HCT116 (cell line): ENCODE results near the gene ABHD17B. TPM values are rescaled to one million over a fixed set of nuclear protein-coding genes. Genes with fewer than 3 reads are reported as not detected.

ENCODE experiments used
- ATAC-seq: fragments of 200-7000 bp; cut with Tn5 transposase; 2 replicates; pipeline ENCODE4 v1.9.1; 2020; ENCODE audit warnings: mild to moderate bottlenecking, moderate library complexity
- BruUV-seq: library from RNA; stranded (reverse); fragments of 400-500 nt; replicated peaks from 2 replicates; lab custom pipeline; 2021; lab: Mats Ljungman, UMichigan
- CTCF ChIA-PET: fragments of 300-600 bp; sonication (Branson Sonifier 250); formaldehyde crosslinking; loops from one replicate; lab custom pipeline; 2021; ENCODE audit warnings: antibody characterized with exemption; lab: Charles Lee
- POLR2A ChIA-PET: fragments of 300-600, 350-600 bp; sonication (Branson Sonifier 250); formaldehyde crosslinking; loops from one replicate; lab custom pipeline; 2021; ENCODE audit warnings: antibody characterized with exemption; lab: Charles Lee
- RAD21 ChIA-PET, 2 experiments: fragments of 300-600 bp; sonication (Branson Sonifier 250); formaldehyde crosslinking; loops; one replicate each; lab custom pipeline; 2023; ENCODE audit warnings: low total read pairs in 2 of 2; ENCODE audit not compliant: uncharacterized antibody in 2 of 2, unreplicated experiment in 2 of 2, low non-redundant PET in 1 of 2; lab: Charles Lee
- DNase-seq: peaks from one replicate; pipeline ENCODE4 v3.0.0-alpha.2; 2010; ENCODE audit warnings: low read depth, low spot score
- H2AFZ ChIP-seq: fragments of 200-600 bp; shearing (Covaris generic), sonication (generic); 2 replicates; pipeline ENCODE4 v1.6.1; 2017; ENCODE audit warnings: low read depth, mixed run types, mixed read lengths, antibody characterized with exemption, low read length; ENCODE audit not compliant: poor library complexity, severe bottlenecking
- H3K27ac ChIP-seq: 2 replicates; pipeline ENCODE4 v1.5.1; 2012; ENCODE audit warnings: low read depth, low read length
- H3K27me3 ChIP-seq: fragments of 200-600 bp; sonication (generic); 2 replicates; pipeline ENCODE4 v1.6.1; 2016; ENCODE audit warnings: mixed run types, low read length, mixed read lengths; ENCODE audit not compliant: insufficient read depth
- H3K36me3 ChIP-seq, 2 experiments: fragments of 200-500 bp in 1 of 2; fragments of 200-600 bp in 1 of 2; sonication (Bioruptor generic) in 1 of 2; sonication (generic) in 1 of 2; 2 replicates each; pipeline versions ENCODE4 v1.5.1 to v1.6.1; 2014 to 2016; ENCODE audit warnings: low read length in 2 of 2, inconsistent platforms in 1 of 2, mixed read lengths in 1 of 2, mixed run types in 1 of 2; ENCODE audit not compliant: insufficient read depth in 2 of 2, control insufficient read depth in 1 of 2
- H3K4me1 ChIP-seq, 2 experiments: fragments of 200-600 bp in 1 of 2; sonication (generic) in 1 of 2; 2 replicates each; pipeline versions ENCODE4 v1.5.1 to v1.6.1; 2012 to 2017; ENCODE audit warnings: low read length in 2 of 2, inconsistent platforms in 1 of 2, mild to moderate bottlenecking in 1 of 2, mixed read lengths in 1 of 2, mixed run types in 1 of 2, moderate library complexity in 1 of 2; ENCODE audit not compliant: insufficient read depth in 2 of 2, control insufficient read depth in 1 of 2
- H3K4me2 ChIP-seq: fragments of 200-600 bp; sonication (generic); 2 replicates; pipeline ENCODE4 v1.6.1; 2017; ENCODE audit warnings: mixed run types, low read length, mixed read lengths
- H3K4me3 ChIP-seq, 2 experiments: fragments of 200-600 bp in 1 of 2; sonication (generic) in 1 of 2; replicated peaks in 1 of 2; 2 replicates each; pipeline ENCODE4 v1.5.1; 2011 to 2016; ENCODE audit warnings: low read length in 2 of 2, control low read depth in 1 of 2, low read depth in 1 of 2, mild to moderate bottlenecking in 1 of 2, mixed read lengths in 1 of 2, mixed run types in 1 of 2
- H3K79me2 ChIP-seq: fragments of 200-600 bp; sonication (generic); 2 replicates; pipeline ENCODE4 v1.6.1; 2017; ENCODE audit warnings: mild to moderate bottlenecking, mixed run types, low read length, moderate library complexity, mixed read lengths; ENCODE audit not compliant: insufficient read depth
- H3K9ac ChIP-seq: fragments of 200-600 bp; sonication (generic); 2 replicates; pipeline ENCODE4 v1.6.1; 2016; ENCODE audit warnings: low read length, mixed read lengths
- H3K9me2 ChIP-seq: fragments of 200-600 bp; sonication (generic), shearing (Covaris generic); 2 replicates; pipeline ENCODE4 v1.6.1; 2017; ENCODE audit warnings: mixed run types, mild to moderate bottlenecking, moderate library complexity; ENCODE audit not compliant: insufficient read depth
- H3K9me3 ChIP-seq, 2 experiments: fragments of 200-500 bp in 1 of 2; fragments of 200-600 bp in 1 of 2; sonication (Bioruptor generic) in 1 of 2; sonication (generic) in 1 of 2; 2 replicates each; pipeline ENCODE4 v1.6.1; 2014 to 2017; ENCODE audit warnings: low read length in 2 of 2, mixed read lengths in 2 of 2, inconsistent platforms in 1 of 2, low read depth in 1 of 2, mild to moderate bottlenecking in 1 of 2, mixed run types in 1 of 2, moderate library complexity in 1 of 2; ENCODE audit not compliant: control insufficient read depth in 1 of 2, insufficient read depth in 1 of 2
- H4K20me1 ChIP-seq: fragments of 200-600 bp; sonication (generic), shearing (Covaris generic); 2 replicates; pipeline ENCODE4 v1.6.1; 2017; ENCODE audit warnings: mixed run types, mild to moderate bottlenecking, moderate library complexity; ENCODE audit not compliant: insufficient read depth
- EGR1 ChIP-seq: IDR thresholded peaks from 2 replicates; pipeline ENCODE4 v1.6.1; 2012; ENCODE audit warnings: low read depth
- FOSL1 ChIP-seq: IDR thresholded peaks from 2 replicates; pipeline ENCODE4 v1.6.1; 2012; ENCODE audit warnings: low read depth
- POLR2A ChIP-seq: IDR thresholded peaks from 2 replicates; pipeline ENCODE4 v1.7.0; 2011; ENCODE audit warnings: borderline replicate concordance; ENCODE audit not compliant: insufficient read depth, insufficient read length; ENCODE audit errors: extremely low read depth
- POLR2AphosphoS5 ChIP-seq: IDR thresholded peaks from 2 replicates; pipeline ENCODE4 v1.6.1; 2011; ENCODE audit warnings: mild to moderate bottlenecking, low read depth, low read length, moderate library complexity
- RAD21 ChIP-seq: IDR thresholded peaks from 2 replicates; pipeline ENCODE4 v1.6.1; 2012; ENCODE audit warnings: low read depth, mild to moderate bottlenecking
- ZFX ChIP-seq: fragments of 450-650 bp; IDR thresholded peaks from 2 replicates; pipeline ENCODE4 v1.6.1; 2017
- intact Hi-C: fragments of 100-400 bp; cut with micrococcal nuclease; formaldehyde crosslinking; loops from 2 replicates; pipeline ENCODE4 v1.10.0; 2022
- total RNA-seq: library from RNA; stranded (reverse); gene quantifications from one replicate; pipeline ENCODE4 v1.2.1, GENCODE V29; 2021; ENCODE audit not compliant: unreplicated experiment
- TF ChIP-seq, protein P1 (sequence below), 3 experiments: fragments of 200-600 bp in 1 of 3; sonication (generic) in 1 of 3; IDR thresholded peaks in 2 of 3; conservative IDR thresholded peaks in 1 of 3; 2 replicates each; pipeline ENCODE4 v1.5.1; 2012 to 2017; ENCODE audit warnings: low read depth in 2 of 3, low read length in 2 of 3, antibody characterized with exemption in 1 of 3, borderline replicate concordance in 1 of 3, control low read depth in 1 of 3, mild to moderate bottlenecking in 1 of 3, mixed read lengths in 1 of 3, mixed run types in 1 of 3, moderate library complexity in 1 of 3; ENCODE audit not compliant: insufficient read depth in 1 of 3
- TF ChIP-seq, protein P2 (sequence below): IDR thresholded peaks from 2 replicates; pipeline ENCODE4 v1.6.1; 2012

ABHD17B gene
- total RNA-seq, 1 experiment from 2014 or later, result 17.0 TPM

GRCh38 chr9:71911908-71912335, 929 bp upstream of the ABHD17B start:
- peaks cover 5 to 16% of the 10 kb centered on the region in 2 experiments for H3K4me1 ChIP-seq
- H2AFZ ChIP-seq, result peak overlapping the region; percentile 28
- H3K9ac ChIP-seq, result peak overlapping the region; percentile 71
- intact Hi-C loops, result no loop called here
- POLR2A ChIA-PET, result interaction anchor here (1.0 to 1.2 kb wide), 3 partner anchors 14 to 106 kb away, joined by 3 to 7 read pairs (median 3); no protein-coding TSS in a partner anchor
- H3K27ac ChIP-seq, result peak overlapping the region; percentile 58
- H3K9me3 ChIP-seq, result no peaks in the 10 kb centered on the region
- no peak for ATAC-seq
- no peaks in the 10 kb centered on the region for H3K27me3 ChIP-seq
- TF ChIP-seq, protein P1, sequence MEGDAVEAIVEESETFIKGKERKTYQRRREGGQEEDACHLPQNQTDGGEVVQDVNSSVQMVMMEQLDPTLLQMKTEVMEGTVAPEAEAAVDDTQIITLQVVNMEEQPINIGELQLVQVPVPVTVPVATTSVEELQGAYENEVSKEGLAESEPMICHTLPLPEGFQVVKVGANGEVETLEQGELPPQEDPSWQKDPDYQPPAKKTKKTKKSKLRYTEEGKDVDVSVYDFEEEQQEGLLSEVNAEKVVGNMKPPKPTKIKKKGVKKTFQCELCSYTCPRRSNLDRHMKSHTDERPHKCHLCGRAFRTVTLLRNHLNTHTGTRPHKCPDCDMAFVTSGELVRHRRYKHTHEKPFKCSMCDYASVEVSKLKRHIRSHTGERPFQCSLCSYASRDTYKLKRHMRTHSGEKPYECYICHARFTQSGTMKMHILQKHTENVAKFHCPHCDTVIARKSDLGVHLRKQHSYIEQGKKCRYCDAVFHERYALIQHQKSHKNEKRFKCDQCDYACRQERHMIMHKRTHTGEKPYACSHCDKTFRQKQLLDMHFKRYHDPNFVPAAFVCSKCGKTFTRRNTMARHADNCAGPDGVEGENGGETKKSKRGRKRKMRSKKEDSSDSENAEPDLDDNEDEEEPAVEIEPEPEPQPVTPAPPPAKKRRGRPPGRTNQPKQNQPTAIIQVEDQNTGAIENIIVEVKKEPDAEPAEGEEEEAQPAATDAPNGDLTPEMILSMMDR (IDR thresholded peaks at IDR 0.05 in 2 of 3, conservative IDR thresholded peaks at IDR 0.05 in 1 of 3; ENCODE audit: borderline replicate concordance in 1 of 3, insufficient read depth in 1 of 3, low read depth in 2 of 3, low read length in 2 of 3), result no peak
- no peak for TF ChIP-seq ZFX
- no peak for TF ChIP-seq RAD21
- TF ChIP-seq, protein P2, sequence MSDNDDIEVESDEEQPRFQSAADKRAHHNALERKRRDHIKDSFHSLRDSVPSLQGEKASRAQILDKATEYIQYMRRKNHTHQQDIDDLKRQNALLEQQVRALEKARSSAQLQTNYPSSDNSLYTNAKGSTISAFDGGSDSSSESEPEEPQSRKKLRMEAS, result no peak
- no peak for TF ChIP-seq POLR2AphosphoS5
- TF ChIP-seq POLR2A, result no peak
- 0 out of 2 replicates have a peak, but pooled peaks have one; percentile 3 for TF ChIP-seq EGR1
- TF ChIP-seq FOSL1, result no peak
- no peak for DNase-seq
- RAD21 ChIA-PET, result no interaction called here
- peak overlapping the region; percentile 77 to 89 for H3K4me3 ChIP-seq
- TSS peak; percentile 66 for BruUV-seq
- H3K79me2 ChIP-seq, result peaks cover 89% of the 10 kb centered on the region
- no peaks in the 10 kb centered on the region for H3K36me3 ChIP-seq
- peak overlapping the region; percentile 77 for H3K4me2 ChIP-seq
- CTCF ChIA-PET, result interaction anchor here (1.9 kb wide), 1 partner anchor 93 kb away, joined by 6 read pairs; no protein-coding TSS in a partner anchor
- H3K9me2 ChIP-seq, result no peaks in the 10 kb centered on the region
- H4K20me1 ChIP-seq, result 0 out of 2 replicates have a peak, but pooled peaks cover 13% of the 10 kb centered on the region
